Stomach smooth muscle (tissue), 2 donors: ENCODE results near the gene C5orf47.

Experiments
- H3K27ac ChIP-seq: one replicate; pipeline ENCODE4 v1.7.0; 2013; ENCODE audit warnings: mild to moderate bottlenecking, low read length, inconsistent platforms
- H3K27me3 ChIP-seq, 2 donors: one replicate each; pipeline ENCODE4 v1.7.0; 2013; ENCODE audit warnings: low read length in 2 of 2; ENCODE audit not compliant: insufficient read depth in 2 of 2, control insufficient read depth in 1 of 2
- H3K36me3 ChIP-seq, 2 donors: one replicate each; pipeline ENCODE4 v1.7.0; 2013; ENCODE audit warnings: low read length in 2 of 2; ENCODE audit not compliant: control insufficient read depth in 2 of 2, insufficient read depth in 2 of 2
- H3K4me1 ChIP-seq: one replicate; pipeline ENCODE4 v1.7.0; 2013; ENCODE audit warnings: low read length; ENCODE audit not compliant: control insufficient read depth, insufficient read depth
- H3K4me3 ChIP-seq, 2 donors: one replicate each; pipeline ENCODE4 v1.7.0; 2013; ENCODE audit warnings: low read length in 2 of 2
- H3K9ac ChIP-seq, 2 donors: one replicate each; pipeline ENCODE4 v1.7.0; 2013; ENCODE audit warnings: low read length in 2 of 2, mild to moderate bottlenecking in 1 of 2
- H3K9me3 ChIP-seq, 2 donors: one replicate each; pipeline ENCODE4 v1.7.0; 2013; ENCODE audit warnings: low read length in 2 of 2; ENCODE audit not compliant: control insufficient read depth in 2 of 2
- donor health status: healthy.
- donor health status: Pancreatic carcinoma.

Gene C5orf47

DNA sequence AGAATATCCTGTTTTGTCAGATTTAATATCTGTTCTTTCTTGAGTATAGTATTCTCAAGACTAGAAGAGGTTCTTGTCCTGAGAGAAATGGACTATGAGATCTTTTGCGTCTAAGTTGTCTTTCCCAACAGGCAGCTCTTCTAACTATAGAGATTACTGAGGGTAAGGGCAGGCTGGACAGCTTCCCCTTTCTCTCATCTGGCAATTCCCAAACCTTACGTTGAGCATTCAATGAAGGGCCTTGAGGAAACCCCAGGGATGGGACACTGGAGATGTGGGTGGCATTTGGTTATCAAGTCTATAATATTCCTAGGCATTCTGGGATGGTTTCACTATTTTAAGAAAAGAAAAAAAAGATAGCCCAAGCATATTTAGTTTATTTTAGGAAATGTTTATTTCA is 28.0 kb upstream of the C5orf47 start:
- Histone ChIP-seq H3K4me1 (no peaks in the 10 kb centered on the region), H3K27ac (no peak overlapping the region), H3K27me3 (no peaks in the 10 kb centered on the region), H3K9me3 (no peaks in the 10 kb centered on the region), H3K4me3 (no peak overlapping the region), H3K36me3 (peaks cover 0 to 9% of the 10 kb centered on the region in 2 donors), H3K9ac (no peak overlapping the region)

DNA sequence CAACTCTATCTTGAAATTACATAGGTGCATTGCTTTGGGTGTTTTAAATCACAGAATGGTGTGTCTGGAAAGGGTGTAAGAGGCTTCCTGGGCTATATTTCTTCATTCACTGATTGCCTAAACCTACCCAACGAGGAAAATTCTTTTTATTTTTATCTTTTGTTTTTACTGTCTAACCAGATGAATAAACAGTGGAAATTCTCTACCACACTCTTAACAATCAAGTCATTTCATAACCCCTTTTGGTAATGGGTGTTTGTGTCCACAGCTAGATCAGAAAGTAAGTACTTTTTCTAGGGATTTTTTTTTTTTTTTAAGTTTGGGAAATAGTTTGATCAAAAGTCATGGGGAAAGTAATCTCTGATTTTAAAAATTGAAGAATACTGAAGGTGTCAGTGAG is 27.6 kb upstream of the C5orf47 start:
- Histone ChIP-seq H3K9me3 (no peaks in the 10 kb centered on the region), H3K4me1 (no peaks in the 10 kb centered on the region), H3K4me3 (no peak overlapping the region), H3K27ac (no peak overlapping the region), H3K9ac (no peak overlapping the region), H3K36me3 (peaks cover 0 to 8% of the 10 kb centered on the region in 2 donors), H3K27me3 (no peaks in the 10 kb centered on the region)

DNA sequence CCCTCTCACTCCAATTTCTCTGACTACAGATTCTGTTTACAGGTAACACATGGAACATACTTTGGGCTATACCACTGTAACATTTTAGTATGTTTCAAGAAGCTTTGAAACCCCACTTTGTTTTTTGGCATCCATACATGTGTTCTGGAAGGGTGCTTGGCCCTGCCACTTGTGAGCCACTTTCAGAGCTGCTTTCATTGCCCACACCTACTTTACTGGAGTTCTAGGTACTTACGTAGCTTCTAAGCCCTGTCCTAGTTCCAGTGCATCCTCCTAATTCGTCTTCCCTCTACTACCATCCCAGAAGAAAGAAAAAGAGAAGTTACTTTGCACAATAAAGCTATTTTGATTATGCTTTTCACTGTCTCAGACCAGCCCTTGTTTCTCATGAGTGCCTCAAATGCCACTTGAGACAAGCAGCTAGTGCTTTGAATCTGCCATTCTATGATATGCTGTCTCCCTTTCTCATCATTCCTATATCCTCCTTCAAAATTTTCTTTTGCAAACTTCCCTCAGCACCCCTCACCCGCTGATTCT is 26.5 kb upstream of the C5orf47 start:
- Histone ChIP-seq H3K27ac (no peak overlapping the region), H3K9me3 (no peaks in the 10 kb centered on the region), H3K9ac (no peak overlapping the region), H3K4me1 (no peaks in the 10 kb centered on the region), H3K4me3 (no peak overlapping the region), H3K36me3 (peaks cover 0 to 6% of the 10 kb centered on the region in 2 donors), H3K27me3 (no peaks in the 10 kb centered on the region)

DNA sequence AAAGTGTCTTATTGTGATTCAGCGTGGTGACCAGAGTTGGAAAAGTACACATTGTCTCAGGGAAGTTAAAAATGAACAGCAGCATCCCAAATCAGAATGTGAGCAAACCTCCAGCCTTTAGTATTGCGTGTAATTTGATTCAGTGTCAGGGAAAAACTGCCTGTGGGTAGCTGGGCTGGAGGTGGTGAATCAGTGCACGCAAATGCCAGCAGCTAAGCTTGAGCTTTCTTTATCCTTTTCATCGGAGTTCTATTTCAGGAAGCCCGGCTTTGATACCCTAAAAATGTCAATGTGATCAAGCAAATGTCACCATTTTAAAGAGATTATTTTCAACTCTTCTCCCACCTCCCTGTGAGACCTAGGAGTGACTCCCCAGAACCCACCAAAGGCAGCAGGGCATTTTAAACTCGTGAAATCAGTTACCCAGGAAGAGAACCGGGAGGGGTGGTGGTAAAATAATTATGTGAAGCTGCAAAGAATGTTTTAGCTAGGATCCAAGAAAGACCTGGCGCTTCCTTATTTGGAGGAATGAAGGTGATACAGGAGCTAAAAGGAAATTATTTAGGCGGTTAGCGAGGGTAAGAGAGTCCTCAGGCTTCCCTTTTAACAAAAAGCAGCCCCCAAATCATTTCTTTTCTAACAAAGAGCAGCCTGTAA is 25.7 kb upstream of the C5orf47 start:
- H3K4me3 ChIP-seq, result no peak overlapping the region
- H3K36me3 ChIP-seq, result peaks cover 0 to 5% of the 10 kb centered on the region in 2 donors
- no peak overlapping the region for H3K27ac ChIP-seq
- H3K9ac ChIP-seq, result peak overlapping the region in 1 of 2 donors; percentile 45
- H3K4me1 ChIP-seq, result no peaks in the 10 kb centered on the region
- no peaks in the 10 kb centered on the region for H3K9me3 ChIP-seq
- H3K27me3 ChIP-seq, result no peaks in the 10 kb centered on the region

DNA sequence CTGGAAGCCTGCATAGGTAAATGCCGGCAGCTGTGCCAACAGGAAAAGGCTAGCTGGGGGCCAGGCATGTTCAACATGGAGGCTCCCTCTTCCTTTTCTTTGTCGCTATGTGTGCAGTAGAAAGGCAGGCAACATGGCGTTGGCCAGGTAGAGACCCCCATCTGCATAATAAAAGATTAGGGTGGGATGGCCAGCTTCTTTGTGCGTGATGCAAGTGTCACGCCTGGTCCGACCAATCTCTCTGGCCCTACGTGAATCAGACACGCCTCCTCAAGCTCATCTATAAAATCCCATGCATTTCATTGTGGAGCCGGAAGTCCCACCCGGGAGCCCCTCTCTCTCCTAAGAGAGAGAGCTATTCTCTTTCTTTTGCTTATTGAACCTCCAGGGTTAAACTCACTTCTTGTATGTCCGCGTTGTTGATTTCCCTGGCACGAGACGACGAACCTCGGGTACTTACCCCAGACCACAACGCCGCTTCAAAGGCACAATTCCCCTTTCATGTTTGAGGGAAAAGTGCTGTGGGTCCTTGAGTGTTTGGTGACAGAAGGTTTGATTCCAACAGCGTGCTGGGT is 25.0 kb upstream of the C5orf47 start:
- H3K4me1 ChIP-seq, result no peaks in the 10 kb centered on the region
- peaks cover 0 to 3% of the 10 kb centered on the region in 2 donors for H3K36me3 ChIP-seq
- no peaks in the 10 kb centered on the region for H3K9me3 ChIP-seq
- H3K27me3 ChIP-seq, result no peaks in the 10 kb centered on the region
- H3K4me3 ChIP-seq, result peak overlapping the region; percentile 19 to 44
- H3K27ac ChIP-seq, result no peak overlapping the region
- H3K9ac ChIP-seq, result no peak overlapping the region

DNA sequence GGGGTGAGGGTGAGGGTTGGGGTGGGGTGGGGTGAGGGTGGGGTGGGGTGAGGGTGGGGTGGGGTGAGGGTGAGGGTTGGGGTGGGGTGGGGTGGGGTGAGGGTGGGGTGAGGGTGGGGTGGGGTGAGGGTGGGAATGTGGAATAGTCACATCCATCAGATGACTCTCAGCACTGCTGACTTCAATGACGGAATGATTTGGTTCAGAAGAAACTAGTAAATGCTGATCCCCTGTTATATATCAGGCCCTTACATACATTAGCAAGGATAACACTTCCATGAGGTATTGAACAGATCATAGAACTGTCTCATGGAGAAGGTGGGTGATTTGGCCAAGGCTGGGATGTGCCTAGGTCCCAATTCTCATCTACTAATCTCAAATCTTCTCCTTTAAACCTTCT is 24.5 kb upstream of the C5orf47 start:
- no peaks in the 10 kb centered on the region for H3K36me3 ChIP-seq
- H3K4me3 ChIP-seq, result no peak overlapping the region
- no peaks in the 10 kb centered on the region for H3K27me3 ChIP-seq
- H3K27ac ChIP-seq, result no peak overlapping the region
- no peaks in the 10 kb centered on the region for H3K4me1 ChIP-seq
- H3K9me3 ChIP-seq, result no peaks in the 10 kb centered on the region
- no peak overlapping the region for H3K9ac ChIP-seq

DNA sequence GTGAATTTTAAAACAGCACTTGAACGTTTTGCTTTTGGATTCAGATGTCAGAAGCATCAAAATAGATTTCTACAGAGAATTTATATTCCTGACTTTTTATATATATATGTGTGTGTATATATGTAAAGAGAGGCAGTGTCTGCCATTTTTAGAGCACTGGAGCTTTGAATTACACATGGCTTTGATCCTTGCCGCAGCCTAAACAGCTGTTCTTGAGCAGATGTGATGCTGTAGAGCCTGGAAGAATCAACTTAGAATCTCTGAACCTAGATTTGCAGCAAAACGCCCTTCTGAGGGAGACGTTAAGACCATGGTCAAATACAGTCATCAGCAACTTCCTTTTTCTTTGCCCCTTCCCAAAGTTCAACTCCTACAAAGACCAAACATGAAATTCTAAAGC is 21.7 kb upstream of the C5orf47 start:
- H3K9ac ChIP-seq, result no peak overlapping the region
- H3K9me3 ChIP-seq, result no peaks in the 10 kb centered on the region
- no peaks in the 10 kb centered on the region for H3K27me3 ChIP-seq
- H3K36me3 ChIP-seq, result no peaks in the 10 kb centered on the region
- no peaks in the 10 kb centered on the region for H3K4me1 ChIP-seq
- no peak overlapping the region for H3K27ac ChIP-seq
- H3K4me3 ChIP-seq, result no peak overlapping the region

DNA sequence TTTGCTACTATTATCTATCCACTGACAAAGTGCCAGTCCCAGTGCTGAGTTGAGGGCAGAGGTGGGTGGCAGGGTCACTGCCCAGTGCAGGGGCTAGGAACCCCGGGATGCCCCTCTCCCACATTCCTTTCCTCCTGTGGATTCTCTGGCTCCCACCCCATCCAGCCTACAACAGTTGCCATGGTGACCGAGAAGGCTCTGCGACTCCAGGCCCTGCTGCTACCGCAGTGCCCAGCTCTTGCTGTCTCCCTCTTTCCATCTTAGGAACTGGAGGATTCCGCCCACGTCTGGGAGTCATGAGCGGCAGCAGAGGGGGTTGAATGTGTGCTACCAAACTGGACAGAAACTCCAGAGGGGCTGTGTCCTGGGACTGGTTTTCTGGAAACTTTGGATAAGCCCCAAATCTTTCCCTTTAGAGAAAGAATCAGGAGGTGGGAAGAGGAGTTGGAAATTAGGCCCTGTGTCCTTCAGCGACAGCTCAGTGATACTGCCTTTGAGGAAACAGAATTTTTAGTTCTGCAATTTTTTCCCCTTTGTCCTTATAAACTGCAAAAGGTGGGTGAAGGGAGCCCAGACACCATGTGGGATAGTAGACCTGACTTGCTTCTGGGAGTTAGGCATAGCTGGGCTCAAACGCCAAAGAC is 20.7 kb upstream of the C5orf47 start:
- no peaks in the 10 kb centered on the region for H3K36me3 ChIP-seq
- H3K9me3 ChIP-seq, result no peaks in the 10 kb centered on the region
- no peaks in the 10 kb centered on the region for H3K27me3 ChIP-seq
- peaks cover 6% of the 10 kb centered on the region for H3K4me1 ChIP-seq
- H3K27ac ChIP-seq, result no peak overlapping the region
- no peak overlapping the region for H3K9ac ChIP-seq
- no peak overlapping the region for H3K4me3 ChIP-seq

DNA sequence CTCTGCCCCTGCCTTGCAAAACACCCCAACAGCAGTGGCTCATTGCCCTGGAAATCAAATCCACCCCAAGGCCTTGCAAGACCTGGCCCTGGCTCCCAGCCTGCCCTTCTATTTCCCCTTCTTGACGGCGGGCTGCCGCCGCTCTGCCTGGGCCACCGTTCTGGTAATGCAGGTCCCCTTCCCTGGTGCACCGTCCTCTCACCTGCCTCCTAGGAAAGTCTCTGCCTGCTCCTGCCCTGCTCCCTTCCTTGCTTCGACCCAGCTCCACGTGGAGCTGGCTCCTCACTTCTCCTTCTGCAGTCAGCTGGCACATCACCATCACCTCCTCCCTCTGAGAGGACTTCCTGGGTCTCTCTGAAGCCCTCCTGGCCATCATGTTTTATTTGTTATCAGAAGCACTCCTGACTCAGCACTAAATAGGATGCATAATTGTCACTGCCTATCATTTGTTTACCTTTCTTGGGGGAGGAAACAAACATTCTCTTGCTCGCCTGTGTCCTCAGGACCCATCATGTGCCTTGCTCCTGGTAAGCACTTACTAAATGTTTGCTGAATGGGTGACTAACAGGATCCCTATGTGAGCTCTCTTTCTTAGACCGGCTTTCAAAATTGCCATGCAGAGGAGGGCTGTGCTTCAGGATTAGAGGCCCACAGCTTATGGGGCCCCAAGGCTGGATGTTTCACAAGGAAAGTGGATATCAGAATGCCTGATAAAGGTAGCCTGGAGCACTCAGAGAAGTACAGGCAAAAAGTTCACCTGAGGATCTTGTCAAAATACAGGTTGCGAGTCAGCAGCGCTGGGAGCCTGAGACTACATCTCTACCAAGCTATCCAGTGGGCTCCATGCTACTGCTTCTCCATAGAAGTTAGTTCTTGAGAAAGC is 19.6 kb upstream of the C5orf47 start:
- Histone ChIP-seq H3K9me3 (no peaks in the 10 kb centered on the region), H3K4me3 (no peak overlapping the region), H3K27ac (no peak overlapping the region), H3K4me1 (peaks cover 11% of the 10 kb centered on the region), H3K27me3 (no peaks in the 10 kb centered on the region), H3K9ac (no peak overlapping the region), H3K36me3 (no peaks in the 10 kb centered on the region)

DNA sequence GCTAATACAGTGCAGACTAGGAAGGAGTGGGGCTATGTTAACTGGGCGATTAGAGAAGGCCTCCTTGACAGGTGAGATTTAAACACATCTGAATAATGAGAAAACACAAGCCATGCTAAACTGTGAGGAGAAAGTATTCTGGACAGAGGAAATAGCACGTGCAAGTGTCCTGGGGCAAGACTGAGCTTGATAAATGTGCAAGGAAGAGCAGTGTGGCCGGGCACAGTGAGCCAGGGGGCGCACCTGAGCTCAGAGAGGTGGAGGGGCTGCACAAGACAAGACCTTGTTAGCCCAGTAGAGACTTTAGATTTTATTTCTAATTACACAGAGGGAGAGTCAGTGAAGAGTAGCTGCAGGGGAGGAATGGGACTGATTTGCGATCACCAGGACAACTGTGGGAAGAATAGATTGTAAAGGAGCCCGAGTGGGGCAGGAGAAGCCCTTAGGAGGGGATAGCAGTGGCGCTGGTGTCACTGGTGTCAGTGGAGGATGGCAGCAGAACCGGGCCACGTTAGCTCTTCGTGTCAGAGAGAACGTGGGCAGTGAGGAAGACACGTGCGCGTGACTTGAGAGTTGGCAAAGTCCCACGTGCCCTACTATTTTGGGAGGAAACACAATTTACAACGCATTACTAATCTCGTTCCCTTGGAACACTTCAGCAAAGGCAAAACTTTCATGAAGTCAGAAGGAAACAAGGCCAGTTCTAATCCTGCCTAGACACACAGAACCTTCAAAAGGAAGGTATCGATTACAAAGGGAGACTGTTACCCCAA is 17.9 kb upstream of the C5orf47 start:
- Histone ChIP-seq H3K27me3 (no peaks in the 10 kb centered on the region), H3K9me3 (no peaks in the 10 kb centered on the region), H3K4me3 (no peak overlapping the region), H3K4me1 (peaks cover 11% of the 10 kb centered on the region), H3K9ac (no peak overlapping the region), H3K36me3 (no peaks in the 10 kb centered on the region), H3K27ac (no peak overlapping the region)
